ENCODE data around the gene CHPT1. TPM values are rescaled to one million over a fixed set of nuclear protein-coding genes. Genes with fewer than 3 reads are reported as not detected.
"Not testable (repeated sequence)": the region's sequence is repeated elsewhere in the genome, so short reads cannot be mapped to it uniquely, and the experiment has no call there.

Gene CHPT1
- total RNA-seq, 2 experiments from 2014 or later: 14.3 to 20.8 TPM

DNA sequence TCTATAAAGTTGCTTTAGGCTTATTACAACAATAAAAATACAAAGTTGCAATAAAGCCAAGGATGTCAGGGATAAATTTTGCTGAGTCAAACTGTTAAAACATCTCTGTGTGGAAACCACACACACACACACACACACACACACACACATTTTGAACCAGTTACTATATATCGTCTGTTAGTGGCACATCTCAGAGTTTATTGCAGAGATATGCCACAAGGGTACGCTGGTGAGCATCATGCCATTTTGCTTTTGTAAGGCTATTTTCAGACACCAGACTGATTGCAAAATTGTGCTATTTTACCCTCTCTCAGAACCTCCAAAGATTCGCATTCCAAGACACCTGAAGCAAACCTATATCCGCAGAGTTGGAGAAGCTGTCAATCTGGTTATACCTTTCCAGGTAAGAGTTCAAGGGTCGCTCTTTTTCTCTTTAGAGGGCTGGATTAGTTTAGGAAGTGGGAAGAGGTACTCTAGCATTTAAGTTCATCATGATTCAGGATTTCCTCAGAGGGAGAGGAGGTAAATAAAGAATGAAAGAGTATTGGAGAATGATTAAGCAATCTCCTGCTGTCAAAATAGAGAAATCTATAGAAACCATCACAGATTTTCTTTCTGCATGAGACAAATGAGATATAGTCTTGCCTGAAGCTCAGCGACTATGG lies 27.3 kb upstream of the CHPT1 start:
- Mint-ChIP-seq H3K9me3 (ENCODE audit: low read depth) (no peaks in the 10 kb centered on the region), H3K27me3 (peaks cover 20% of the 10 kb centered on the region), H3K4me1 (peaks cover 24% of the 10 kb centered on the region), H3K4me3 (no peak overlapping the region), H3K36me3 (no peaks in the 10 kb centered on the region), H3K27ac (peak overlapping the region; percentile 9)
- DNase-seq: peak; percentile 73
- ATAC-seq: peak; percentile 58
- CTCF ChIA-PET: interaction anchor here (0.6 to 1.1 kb wide), 3 partner anchors 13 to 167 kb away, joined by 3 read pairs; no protein-coding TSS in a partner anchor

- no peaks in the 10 kb centered on the region for H3K9me3 Mint-ChIP-seq (ENCODE audit: low read depth)
- peak overlapping the region; percentile 48 for H3K4me3 Mint-ChIP-seq
- CTCF ChIA-PET: interaction anchor here (1.1 to 2.0 kb wide), 2 partner anchors 11 to 49 kb away, joined by 3 to 6 read pairs; no protein-coding TSS in a partner anchor
These were observed 26.2 kb upstream of the CHPT1 start for GRCh38 chr12:101671157-101671791.

GRCh38 chr12:101671833-101672232 lies 25.6 kb upstream of the CHPT1 start:
- Mint-ChIP-seq H3K36me3 (no peaks in the 10 kb centered on the region), H3K4me1 (peaks cover 24% of the 10 kb centered on the region), H3K27me3 (peaks cover 11% of the 10 kb centered on the region), H3K4me3 (peak overlapping the region; percentile 48), H3K27ac (peak overlapping the region; percentile 75), H3K9me3 (ENCODE audit: low read depth) (no peaks in the 10 kb centered on the region)
- peak; percentile 21 for ATAC-seq
- no peak for DNase-seq
- CTCF ChIA-PET: interaction anchor here (1.2 to 2.0 kb wide), 2 partner anchors 11 to 167 kb away, joined by 3 to 6 read pairs; no protein-coding TSS in a partner anchor

More at GRCh38 chr12:101671157-101671791, 26.2 kb upstream of the CHPT1 start:
- Mint-ChIP-seq H3K4me1 (peaks cover 24% of the 10 kb centered on the region), H3K27me3 (peaks cover 14% of the 10 kb centered on the region), H3K36me3 (no peaks in the 10 kb centered on the region), H3K27ac (peak overlapping the region; percentile 75)
- peak; percentile 69 for DNase-seq
- ATAC-seq: peak; percentile 88

DNA sequence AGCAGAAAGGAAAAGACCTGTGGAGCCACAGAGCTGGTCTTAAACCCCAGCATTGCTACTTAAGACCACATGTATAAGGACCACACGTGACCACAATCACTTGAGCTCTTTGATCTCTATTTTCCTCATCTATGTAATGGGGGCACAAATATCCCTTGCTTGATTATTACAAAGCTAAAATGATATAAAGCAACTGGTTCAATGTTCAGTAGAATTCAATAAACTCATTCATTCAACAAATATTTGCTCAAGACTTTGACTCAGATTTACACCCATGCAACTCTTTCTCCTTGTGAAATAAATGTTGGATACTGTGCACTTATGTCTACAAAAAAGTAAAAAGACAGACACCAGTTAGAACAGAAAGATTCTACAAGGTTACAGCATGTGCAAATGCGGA lies 21.9 kb upstream of the CHPT1 start:
- no peaks in the 10 kb centered on the region for H3K9me3 Mint-ChIP-seq (ENCODE audit: low read depth)
- peaks cover 17% of the 10 kb centered on the region for H3K4me1 Mint-ChIP-seq
- peaks cover 17% of the 10 kb centered on the region for H3K27me3 Mint-ChIP-seq
- ATAC-seq (no peak), DNase-seq (no peak)
- no peaks in the 10 kb centered on the region for H3K36me3 Mint-ChIP-seq
- CTCF ChIA-PET: no interaction called here
- H3K4me3 Mint-ChIP-seq: no peak overlapping the region
- H3K27ac Mint-ChIP-seq: no peak overlapping the region

GRCh38 chr12:101676497-101676896 lies 20.9 kb upstream of the CHPT1 start:
- H3K4me3 Mint-ChIP-seq; H3K4me1 Mint-ChIP-seq; DNase-seq; ATAC-seq; H3K27ac Mint-ChIP-seq; H3K36me3 Mint-ChIP-seq; CTCF ChIA-PET; H3K9me3 Mint-ChIP-seq (ENCODE audit: low read depth): not testable (repeated sequence)
- H3K27me3 Mint-ChIP-seq: peaks cover 17% of the 10 kb centered on the region

DNA sequence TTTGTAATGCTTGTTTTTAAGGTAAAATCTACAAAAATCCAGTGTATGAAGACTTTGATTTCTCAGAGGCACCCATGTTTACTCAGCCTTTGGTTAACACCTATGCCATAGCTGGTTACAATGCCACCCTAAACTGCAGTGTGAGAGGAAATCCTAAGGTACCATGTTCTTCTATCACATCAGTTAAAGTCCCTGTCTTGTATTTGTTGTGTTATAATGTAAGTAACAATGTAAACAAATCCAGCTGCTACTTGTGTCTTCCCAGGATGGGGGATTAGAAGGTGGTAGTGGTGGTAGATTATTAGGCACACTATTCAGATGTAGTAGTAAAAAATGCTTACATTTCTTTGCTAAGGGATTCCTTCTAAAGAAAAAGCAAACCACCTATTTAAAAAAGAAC lies 19.4 kb upstream of the CHPT1 start:
- Mint-ChIP-seq H3K4me1 (no peaks in the 10 kb centered on the region), H3K4me3 (no peak overlapping the region), H3K9me3 (ENCODE audit: low read depth) (no peaks in the 10 kb centered on the region), H3K27ac (no peak overlapping the region), H3K36me3 (no peaks in the 10 kb centered on the region), H3K27me3 (peaks cover 16% of the 10 kb centered on the region)
- ATAC-seq: no peak
- no peak for DNase-seq
- CTCF ChIA-PET: no interaction called here

DNA sequence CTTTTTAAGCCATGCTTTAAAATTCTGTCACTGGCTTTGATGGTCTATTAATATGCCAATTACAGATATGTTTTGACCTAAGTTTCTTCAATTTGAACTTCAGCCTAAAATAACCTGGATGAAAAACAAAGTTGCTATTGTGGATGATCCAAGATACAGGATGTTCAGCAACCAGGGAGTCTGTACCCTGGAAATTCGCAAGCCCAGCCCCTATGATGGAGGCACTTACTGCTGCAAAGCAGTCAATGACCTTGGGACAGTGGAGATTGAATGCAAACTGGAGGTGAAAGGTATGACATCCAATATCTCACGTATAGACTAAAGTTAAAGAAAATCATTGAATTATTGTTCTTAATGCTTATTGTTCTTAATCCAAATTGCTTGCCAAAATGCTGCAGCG lies 17.2 kb upstream of the CHPT1 start:
- CTCF ChIA-PET: no interaction called here
- Mint-ChIP-seq H3K36me3 (no peaks in the 10 kb centered on the region), H3K27ac (no peak overlapping the region)

DNA sequence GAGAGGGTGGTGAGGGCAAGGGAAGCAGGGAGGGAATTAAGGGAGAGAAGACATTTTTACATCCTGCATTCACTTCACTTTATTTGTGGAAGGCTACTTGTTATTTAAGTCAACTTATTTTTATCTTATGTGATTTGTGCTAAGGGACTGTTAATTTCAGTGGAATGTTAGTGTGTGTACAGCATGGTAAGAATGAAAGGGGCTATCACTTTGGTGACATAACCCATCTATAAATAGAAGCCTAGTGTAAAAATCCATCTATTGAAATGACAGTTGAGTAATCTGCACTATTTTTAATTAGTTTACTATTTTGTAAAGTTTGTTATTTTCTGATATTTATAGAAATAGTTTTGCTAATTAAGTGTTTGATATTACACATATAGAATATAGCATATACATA lies 16.8 kb upstream of the CHPT1 start:
- DNase-seq (no peak), ATAC-seq (no peak)
- CTCF ChIA-PET: no interaction called here
- Mint-ChIP-seq H3K4me1 (no peaks in the 10 kb centered on the region), H3K36me3 (no peaks in the 10 kb centered on the region), H3K4me3 (no peak overlapping the region), H3K27me3 (peaks cover 27% of the 10 kb centered on the region), H3K27ac (no peak overlapping the region), H3K9me3 (ENCODE audit: low read depth) (no peaks in the 10 kb centered on the region)

More for the DNA sequence above, 17.2 kb upstream of the CHPT1 start:
- ATAC-seq (no peak), DNase-seq (no peak)
- Mint-ChIP-seq H3K9me3 (ENCODE audit: low read depth) (no peaks in the 10 kb centered on the region), H3K4me1 (no peaks in the 10 kb centered on the region), H3K4me3 (no peak overlapping the region), H3K27me3 (peaks cover 26% of the 10 kb centered on the region)

- H3K9me3 Mint-ChIP-seq (ENCODE audit: low read depth); ATAC-seq; H3K27ac Mint-ChIP-seq; H3K4me1 Mint-ChIP-seq; DNase-seq; H3K4me3 Mint-ChIP-seq; H3K36me3 Mint-ChIP-seq: not testable (repeated sequence)
- CTCF ChIA-PET: interaction anchor here (2.6 kb wide), 1 partner anchor 10 kb away, joined by 6 read pairs; no protein-coding TSS in a partner anchor
- peaks cover 27% of the 10 kb centered on the region for H3K27me3 Mint-ChIP-seq
These were observed 15.8 kb upstream of the CHPT1 start for GRCh38 chr12:101681627-101682026.

DNA sequence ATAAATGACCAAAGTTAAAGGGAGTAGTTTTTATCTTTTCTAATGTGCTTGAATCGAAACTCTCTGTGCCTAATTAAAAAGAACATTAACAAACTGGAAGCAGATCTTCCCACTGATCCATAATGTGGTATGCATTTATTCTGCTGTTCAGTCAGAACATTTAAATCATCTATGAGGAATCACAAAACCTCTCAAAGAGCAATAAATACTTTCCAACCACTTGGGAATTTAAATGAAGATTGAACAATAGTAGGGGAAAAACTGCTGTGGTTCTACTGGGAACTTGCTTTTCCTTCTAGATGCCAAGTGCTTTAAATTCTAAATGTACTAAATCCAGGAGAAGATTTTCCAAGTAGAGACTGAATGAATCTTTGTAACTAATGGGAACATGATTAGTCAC lies 12.3 kb upstream of the CHPT1 start:
- Mint-ChIP-seq H3K27me3 (peaks cover 17% of the 10 kb centered on the region), H3K27ac (no peak overlapping the region), H3K4me3 (no peak overlapping the region), H3K4me1 (no peaks in the 10 kb centered on the region), H3K9me3 (ENCODE audit: low read depth) (no peaks in the 10 kb centered on the region), H3K36me3 (no peaks in the 10 kb centered on the region)
- no peak for ATAC-seq
- no peak for DNase-seq
- CTCF ChIA-PET: no interaction called here

DNA sequence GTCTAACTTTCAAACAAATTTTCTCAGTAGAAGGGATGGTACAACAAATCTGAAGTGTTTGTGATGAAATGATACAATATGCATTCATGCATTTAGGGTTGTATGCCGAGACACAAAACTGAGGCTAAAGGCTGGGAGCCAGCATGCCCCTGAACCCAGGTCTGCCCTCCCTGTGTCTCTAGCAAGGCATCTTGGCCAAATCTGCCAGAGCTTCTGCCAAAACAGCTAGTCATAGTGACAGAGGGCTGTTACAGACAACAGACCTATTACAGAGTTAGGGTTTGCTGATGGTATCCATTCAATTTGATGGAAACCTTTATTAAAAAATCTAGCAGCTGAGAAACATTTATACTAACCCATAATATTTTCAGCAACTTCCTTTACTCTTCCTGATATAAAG lies 11.3 kb upstream of the CHPT1 start:
- Mint-ChIP-seq H3K4me3 (no peak overlapping the region), H3K36me3 (no peaks in the 10 kb centered on the region), H3K4me1 (no peaks in the 10 kb centered on the region), H3K27me3 (peaks cover 12% of the 10 kb centered on the region), H3K9me3 (ENCODE audit: low read depth) (no peaks in the 10 kb centered on the region), H3K27ac (no peak overlapping the region)
- DNase-seq (no peak), ATAC-seq (no peak)
- CTCF ChIA-PET: no interaction called here

GRCh38 chr12:101690544-101691098 lies 6.8 kb upstream of the CHPT1 start:
- DNase-seq (no peak), ATAC-seq (no peak)
- no peak overlapping the region for H3K4me3 Mint-ChIP-seq
- no peaks in the 10 kb centered on the region for H3K9me3 Mint-ChIP-seq (ENCODE audit: low read depth)
- peaks cover 3% of the 10 kb centered on the region for H3K4me1 Mint-ChIP-seq
- CTCF ChIA-PET: no interaction called here
- no peaks in the 10 kb centered on the region for H3K36me3 Mint-ChIP-seq
- no peaks in the 10 kb centered on the region for H3K27me3 Mint-ChIP-seq
- no peak overlapping the region for H3K27ac Mint-ChIP-seq

DNA sequence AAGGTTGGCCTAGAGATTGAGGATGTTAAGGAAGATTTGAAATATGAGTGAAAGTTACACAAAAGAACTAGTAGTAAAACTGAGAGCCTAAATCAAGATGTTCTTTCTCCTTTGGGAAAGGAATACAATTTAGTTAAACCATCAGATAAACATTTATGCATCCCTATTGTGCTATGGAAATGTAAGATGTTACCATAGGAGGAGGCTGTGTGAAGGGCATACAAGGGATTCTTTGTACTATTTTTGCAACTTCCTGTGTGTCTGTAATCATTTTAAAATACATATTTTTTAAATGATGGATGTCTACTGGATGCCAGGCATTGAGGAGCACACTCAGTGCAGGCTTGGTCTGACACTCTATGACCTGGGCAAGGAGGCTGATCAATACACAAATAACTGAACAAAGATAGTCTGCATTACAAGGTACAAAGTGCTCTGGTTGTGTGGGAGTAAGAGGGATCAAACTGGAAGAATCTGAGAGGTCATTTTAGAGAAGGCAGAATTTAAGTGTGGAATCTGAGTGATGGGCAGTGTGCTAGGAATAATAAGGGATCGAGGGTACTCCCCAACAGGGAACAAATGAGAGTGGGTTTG lies 5.8 kb upstream of the CHPT1 start:
- no peaks in the 10 kb centered on the region for H3K9me3 Mint-ChIP-seq (ENCODE audit: low read depth)
- no peaks in the 10 kb centered on the region for H3K36me3 Mint-ChIP-seq
- ATAC-seq (no peak), DNase-seq (no peak)
- H3K4me1 Mint-ChIP-seq: peaks cover 12% of the 10 kb centered on the region
- no peak overlapping the region for H3K4me3 Mint-ChIP-seq
- CTCF ChIA-PET: interaction anchor here (0.6 kb wide), 1 partner anchor 637 kb away, joined by 3 read pairs; no protein-coding TSS in a partner anchor
- no peaks in the 10 kb centered on the region for H3K27me3 Mint-ChIP-seq
- no peak overlapping the region for H3K27ac Mint-ChIP-seq

All from activated CD8-positive, alpha-beta memory T cell treated with anti-CD3 and anti-CD28 coated beads, Interleukin-2, amount 10 ng/mL, durations not matched to agents 7 days and 5 days (primary cell).